ENCODE data around the gene PSEN2.

GRCh38 chr1:226940806-226941067 is 70.3 kb downstream of the PSEN2 start:
- no peak for TF ChIP-seq EZH2 (IDR thresholded peaks at IDR 0.05)
- TF ChIP-seq POLR2AphosphoS5 (IDR thresholded peaks at IDR 0.05; ENCODE audit: borderline replicate concordance, low read depth, low read length) = no peak
